HL-60/S4 treated with phorbol 12-myristate 13-acetate at 8.2 ng/mL for 4 days and 3 days (cell line): ENCODE results near the gene MEST.
"Not testable (repeated sequence)": the region's sequence is repeated elsewhere in the genome, so short reads cannot be mapped to it uniquely, and the experiment has no call there.

Experiments
- in situ Hi-C: fragments of 300-500 bp; cut with MboI; formaldehyde crosslinking; loops from 2 replicates; pipeline ENCODE4 v1.15.0; 2022; ENCODE audit warnings: low sequenced_read_pairs

The MEST gene

DNA sequence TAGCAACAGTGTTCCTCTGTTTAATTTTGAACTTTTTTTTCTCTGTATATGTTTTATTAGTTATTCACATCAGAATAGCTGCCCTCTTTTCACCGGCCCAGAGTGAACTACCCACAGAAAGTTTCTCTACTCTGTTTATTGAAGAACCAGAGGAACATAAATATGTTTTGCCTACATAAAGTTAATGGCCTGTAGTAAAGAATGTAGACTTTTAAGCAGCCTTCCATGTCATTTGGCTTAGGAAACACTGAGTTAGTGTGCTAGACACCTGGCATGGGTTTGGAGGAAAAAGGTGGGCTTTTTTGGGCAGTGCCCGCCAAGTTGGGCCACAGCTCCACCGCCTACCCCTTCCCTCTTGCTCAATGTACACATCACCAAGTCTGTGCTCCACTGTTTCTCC is 8.9 kb upstream of the MEST start:
- in situ Hi-C loops = no loop called here

DNA sequence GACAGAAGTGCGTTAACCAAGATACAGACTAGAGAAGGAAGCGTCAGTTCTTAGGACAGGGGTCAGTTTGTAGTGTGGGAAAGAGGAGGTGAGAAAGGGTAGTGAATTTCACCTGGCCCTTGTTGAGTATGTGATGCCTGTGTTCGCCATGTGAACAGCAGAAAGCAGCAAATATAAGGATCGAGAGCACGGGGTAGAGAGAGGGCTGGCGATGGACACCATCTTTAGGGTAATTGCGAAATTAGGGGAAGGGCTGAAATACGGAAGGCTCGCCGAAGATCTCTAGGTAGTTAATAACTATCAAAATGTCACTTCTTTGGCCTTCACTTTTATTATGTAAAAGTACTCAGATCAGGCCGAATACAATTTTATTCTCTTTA is 6.2 kb upstream of the MEST start:
- in situ Hi-C loops = no loop called here

DNA sequence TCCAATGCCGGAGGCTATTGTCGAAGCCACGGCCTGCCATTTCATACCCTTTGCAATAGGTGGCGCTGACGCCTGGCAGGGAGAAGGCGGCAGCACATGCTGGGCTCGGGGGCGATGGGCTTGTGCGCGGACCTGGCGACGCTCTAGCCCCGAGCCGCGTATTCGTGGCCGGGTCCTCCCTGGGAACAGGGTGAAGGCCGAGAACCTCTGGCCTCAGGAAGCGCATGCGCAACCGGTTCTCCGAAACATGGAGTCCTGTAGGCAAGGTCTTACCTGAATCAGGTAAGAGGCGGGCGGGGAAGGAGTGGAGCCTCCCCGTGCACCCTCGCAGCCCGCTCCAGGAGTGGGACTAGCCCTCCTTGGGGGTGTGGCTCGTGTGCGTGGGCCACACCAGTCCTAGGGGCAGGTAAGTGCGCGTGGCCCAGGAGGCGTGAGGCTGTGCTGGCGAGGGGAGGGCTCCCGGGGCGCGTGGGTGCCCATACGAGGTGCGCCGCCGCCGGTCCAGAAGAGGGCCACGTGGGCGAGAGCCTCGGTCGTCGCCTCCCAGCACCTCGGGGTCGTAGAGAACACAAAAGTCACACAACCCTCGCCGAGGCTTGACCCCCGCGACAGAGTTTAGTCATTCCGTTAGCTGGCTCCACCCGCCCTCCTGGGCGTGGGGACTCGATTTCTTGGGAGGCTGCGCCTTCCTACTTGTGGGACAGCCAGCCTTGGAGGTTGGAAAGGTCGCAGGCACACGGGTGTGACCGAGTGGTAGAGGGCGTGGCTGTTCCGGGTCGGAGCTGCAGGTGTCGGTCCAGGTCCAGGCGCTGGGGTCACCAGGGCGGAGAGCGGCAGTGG is 5.6 kb upstream of the MEST start:
- in situ Hi-C loops = no loop called here

DNA sequence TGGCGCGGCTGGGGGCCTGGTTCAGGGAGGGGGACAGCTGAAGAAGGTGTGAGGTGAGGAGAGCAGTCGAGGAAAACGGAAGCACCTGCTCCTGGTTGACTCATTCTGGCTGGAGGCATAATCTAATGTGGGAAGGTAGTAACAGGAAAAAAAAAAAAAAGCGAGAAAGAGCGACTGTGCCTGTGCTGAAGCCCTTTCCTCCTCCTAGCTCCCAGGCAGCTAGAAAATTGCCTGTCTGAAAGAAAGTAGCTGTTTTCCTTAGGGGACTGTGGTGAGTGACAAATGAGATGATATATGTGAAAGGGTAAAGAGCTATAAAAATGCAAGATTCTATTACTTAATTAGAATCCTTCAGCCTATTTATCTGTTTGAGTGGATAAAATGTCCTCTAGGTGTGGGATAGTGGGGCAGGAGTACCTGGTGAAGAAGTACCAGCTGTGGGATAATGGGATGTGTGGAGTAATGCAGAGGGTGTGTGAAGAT is 4.9 kb upstream of the MEST start:
- in situ Hi-C loops = no loop called here

DNA sequence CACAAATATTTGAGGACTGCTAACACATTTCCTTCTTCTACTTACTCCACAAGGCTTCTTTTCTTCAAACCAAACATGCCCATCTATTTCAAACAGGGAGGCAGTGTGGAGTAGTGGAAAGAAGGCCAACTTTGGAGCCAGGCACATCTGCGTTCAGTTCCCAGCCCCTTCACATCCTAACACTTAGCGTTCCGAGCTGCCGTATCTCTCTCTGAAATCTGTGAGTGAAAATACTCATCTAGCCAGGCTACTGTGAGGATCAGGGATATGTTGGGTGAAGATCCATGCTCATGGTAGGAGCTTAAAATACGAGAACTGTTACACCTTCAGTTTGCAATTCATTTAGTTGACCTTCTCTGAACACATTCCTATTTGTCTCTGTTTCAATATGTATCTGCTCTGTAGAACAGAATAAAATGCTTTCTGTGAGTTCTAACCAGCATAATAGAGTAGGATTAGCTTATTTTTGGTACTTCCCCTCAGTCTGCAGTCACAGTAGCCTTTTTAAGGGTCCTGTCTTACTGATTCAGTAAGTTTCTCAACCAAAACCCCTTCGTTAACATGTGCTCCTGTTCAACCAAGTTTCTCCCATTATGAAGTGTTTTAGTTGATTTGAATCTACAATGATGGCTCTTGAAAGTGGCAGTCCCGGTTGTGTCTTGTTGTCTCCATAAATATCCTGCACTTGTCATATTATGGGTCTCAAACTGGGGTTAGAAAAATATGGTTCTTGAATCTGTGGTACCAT is 3.3 kb upstream of the MEST start:
- in situ Hi-C loops = no loop called here

DNA sequence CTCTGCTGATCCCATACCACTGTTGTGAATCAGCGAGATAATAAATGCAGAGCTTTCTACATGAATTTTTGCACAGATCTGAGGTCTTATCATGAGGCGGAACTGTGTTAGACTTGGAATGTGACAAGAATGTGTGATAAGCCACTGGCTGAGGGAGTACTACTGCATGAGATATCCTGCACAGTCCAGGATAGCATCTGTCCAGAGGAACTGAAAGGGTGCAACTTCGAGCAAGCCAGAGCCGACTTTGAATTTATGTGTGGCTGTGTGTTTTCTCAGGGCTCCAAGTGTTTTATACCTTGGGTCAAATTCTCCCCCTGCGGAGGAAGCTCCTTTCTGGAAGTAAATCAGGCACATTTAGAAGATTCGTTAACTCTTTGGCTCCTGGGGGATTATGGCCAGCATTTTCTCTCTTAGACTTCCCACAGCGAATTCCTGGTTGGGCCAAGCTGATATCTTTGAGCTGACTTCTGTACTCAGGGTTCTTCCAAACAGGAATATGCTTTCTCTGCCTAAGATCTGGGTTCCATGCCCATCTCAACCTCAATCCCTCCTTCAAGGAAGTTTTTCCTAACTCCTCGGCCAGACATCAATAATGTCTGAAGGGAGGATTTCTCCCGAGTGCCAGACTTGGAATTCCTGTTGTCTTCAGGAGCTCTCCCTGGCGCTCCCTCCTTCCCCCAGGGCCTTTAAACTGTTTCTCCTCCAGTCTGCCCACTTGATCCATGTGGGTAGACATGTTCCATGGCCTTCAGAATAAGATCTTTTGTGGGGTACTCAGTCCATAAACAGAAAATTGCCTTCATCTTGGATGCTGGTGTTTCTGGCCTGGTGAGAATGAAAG is 2.5 kb upstream of the MEST start:
- in situ Hi-C loops = no loop called here

DNA sequence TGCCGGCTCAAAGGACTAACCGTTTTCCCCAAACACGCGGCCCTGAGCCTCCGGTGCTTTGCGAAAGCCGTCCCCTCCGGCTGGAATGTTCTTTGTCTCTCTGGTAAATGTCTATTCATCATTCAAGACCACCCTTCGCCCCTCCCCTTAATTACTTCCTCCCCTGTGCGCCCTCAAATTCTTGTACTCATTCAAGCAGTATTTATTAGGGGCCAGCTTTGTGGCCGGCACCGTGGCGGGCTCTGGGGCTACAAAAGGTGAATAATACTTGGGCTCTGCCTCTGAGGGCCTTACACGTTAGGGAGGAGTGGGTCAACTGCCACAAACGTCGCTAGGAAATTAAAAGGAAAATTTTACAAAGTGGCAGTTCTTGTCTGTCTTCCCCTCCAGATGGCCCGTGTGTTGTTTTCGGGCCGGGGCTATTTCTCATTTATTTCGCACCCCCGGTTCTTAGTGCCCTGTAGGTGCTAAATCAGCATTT is 1.5 kb upstream of the MEST start:
- in situ Hi-C loops = no loop called here

DNA sequence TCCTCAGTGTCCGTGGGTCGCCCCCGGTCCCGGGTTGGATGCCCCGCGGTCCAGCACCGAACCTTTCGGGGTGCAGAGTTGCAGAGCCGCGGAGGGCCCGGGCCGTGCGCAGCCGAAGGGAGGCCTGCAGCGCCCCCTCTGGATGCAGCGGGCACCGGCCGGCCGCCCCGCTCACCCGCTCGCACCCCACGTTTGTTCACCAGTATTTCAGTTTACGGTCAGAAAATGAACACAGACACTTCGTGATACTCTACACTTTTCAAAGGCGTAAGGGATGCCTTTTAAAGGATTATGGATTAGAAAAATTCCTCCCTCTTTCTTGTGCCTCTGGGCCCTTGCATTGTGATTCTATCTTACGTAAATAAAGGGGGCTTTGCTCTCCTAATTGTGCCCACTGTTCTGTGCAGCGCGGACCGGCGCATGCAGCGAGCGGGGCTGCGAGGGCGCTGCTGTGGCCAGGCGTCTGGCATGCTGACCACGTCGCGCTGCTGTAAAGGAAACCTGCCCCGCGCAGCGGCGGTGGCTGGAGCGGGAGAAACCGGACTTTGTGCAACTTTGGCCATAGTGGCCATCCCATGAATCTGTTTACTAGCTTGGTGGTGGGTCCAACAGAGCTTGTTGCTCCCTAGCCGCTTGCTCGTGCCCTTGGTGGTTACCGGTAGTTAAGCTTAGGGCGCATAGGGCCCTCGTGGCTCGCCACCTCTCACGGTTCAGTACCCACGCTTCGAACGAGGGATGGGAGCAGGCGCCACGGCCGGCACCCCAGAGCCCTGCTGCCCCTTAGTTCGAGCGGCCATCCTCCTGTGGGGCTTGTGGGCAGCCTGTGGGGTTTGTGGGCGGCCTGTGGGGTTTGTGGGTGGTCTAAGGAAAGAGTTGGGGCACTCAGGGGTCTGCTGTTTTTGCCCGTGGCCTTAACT is 739 bp upstream of the MEST start:
- in situ Hi-C loops = no loop called here

DNA sequence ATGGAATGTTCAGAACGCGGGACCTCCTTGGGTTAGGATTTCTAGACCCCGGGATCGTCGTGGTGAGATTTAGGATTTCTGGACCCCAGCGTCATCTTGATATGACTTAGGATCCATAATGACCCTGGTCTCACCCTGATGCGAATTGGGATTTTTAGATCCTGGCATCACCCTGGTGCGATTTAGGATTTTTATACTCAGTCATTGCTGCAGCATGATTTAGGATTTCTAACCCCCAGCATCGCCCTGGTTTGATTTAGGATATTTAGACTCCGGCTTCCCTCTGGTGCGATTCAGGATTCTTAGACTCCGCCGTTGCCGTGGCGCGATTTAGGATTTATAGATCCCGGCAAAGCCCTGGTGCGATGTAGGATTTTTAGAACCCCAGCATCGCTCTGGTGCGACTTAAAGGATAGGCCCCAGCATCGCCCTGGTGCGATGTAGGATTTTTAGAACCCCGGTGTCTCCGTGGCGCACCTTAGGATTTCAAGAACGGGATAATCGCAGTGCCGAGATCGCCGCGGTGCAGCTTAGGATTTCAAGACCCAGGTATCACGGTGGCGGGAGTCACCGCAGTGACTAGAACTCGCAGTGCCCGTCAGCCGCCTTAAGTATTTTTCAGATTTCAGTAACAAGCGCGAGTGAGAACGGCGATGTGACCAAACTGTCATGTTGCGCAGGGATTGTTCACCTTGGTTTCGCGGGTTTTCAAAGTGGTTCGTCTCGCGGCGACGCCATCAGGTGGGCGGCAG is 814 bp downstream of the MEST start:
- in situ Hi-C loops = no loop called here

DNA sequence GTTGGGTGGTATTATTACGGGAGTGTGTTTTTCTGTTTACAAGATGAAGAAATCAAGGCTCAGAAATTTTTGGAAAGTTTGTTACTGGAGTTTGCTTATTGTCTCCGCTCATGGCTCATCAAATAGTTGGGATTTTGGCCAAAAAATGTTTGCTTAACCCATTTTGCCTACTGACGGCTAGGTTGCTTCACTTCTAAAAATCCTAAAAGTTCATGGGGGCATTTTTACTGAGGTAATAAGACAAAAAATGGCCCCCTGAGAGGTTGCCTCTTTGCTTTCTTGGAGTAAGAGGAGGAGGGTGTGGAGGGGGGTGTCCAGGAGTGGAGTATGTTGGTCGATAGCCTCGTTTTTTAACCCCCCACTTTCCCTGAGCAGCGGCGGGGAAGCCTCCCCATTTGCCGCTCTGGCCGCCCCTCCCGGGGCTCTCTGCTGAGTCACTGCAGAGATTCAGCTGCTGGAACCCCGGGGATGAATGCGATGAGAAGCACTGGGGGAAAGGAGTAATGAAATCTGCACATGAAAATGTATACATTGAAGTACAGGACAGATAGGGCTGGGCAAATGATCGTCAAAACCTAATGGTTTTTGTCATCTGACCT is 1.5 kb downstream of the MEST start:
- in situ Hi-C loops = no loop called here

DNA sequence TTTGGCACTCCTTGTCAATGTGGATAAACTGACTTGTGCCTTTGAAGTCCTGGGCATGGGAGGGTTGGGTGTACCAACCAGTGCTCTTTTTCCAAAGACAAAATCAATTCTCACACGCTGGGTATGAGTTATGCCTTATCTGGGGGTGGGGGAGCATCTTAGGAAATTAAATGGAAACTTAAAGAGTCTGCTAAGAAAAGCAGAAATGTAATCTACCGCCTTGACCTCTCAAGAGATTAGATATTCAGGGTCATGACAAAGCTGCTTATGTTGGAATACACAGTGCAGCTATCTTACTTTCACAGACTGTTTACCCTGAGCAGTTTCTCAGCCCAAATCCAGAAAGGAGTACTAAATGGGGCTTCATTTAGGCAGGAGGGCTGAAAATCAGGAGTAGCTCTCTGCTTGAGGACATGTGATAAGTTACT is 2.6 kb downstream of the MEST start:
- in situ Hi-C loops = no loop called here

DNA sequence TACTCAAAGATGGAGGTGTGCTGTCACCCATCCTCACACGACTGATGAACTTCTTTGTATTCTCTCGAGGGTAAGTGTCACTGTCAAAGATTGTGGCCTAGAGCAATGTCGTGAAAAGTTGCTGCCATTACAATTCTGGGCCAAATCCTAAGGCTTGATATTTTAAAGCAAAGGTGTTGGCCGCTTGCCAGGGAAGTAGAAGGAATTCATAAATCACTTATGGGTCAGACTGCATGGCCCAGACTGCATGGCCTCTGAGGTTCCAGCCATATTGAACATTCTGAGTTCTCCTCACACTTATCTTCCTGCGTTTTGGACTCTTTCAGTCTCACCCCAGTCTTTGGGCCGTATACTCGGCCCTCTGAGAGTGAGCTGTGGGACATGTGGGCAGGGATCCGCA is 8.6 kb downstream of the MEST start:
- in situ Hi-C loops = no loop called here

DNA sequence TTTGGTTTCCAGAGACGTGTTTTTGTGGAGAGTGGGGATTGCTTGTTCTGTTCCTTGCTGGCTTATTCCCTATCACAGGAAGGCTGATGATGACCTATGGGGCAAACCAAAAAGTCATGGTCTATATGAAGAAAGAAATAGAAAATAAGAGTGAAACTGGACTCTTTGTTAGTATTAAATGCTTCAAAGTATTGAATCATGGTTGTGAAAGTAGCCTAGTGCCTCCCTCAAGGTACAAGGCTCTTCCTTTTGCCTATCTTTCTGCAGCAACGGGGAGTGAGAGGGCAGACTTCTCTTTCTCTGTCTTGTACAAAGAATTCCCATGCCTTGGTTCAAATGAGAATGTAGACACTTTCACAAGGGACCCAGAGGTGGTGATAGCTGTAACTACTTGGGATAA is 9.0 kb downstream of the MEST start:
- in situ Hi-C loops = no loop called here

DNA sequence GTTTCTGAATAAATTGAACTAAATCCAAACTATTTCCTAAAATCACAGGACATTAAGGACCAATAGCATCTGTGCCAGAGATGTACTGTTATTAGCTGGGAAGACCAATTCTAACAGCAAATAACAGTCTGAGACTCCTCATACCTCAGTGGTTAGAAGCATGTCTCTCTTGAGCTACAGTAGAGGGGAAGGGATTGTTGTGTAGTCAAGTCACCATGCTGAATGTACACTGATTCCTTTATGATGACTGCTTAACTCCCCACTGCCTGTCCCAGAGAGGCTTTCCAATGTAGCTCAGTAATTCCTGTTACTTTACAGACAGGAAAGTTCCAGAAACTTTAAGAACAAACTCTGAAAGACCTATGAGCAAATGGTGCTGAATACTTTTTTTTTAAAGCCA is 13.9 kb downstream of the MEST start:
- in situ Hi-C loops = no loop called here

DNA sequence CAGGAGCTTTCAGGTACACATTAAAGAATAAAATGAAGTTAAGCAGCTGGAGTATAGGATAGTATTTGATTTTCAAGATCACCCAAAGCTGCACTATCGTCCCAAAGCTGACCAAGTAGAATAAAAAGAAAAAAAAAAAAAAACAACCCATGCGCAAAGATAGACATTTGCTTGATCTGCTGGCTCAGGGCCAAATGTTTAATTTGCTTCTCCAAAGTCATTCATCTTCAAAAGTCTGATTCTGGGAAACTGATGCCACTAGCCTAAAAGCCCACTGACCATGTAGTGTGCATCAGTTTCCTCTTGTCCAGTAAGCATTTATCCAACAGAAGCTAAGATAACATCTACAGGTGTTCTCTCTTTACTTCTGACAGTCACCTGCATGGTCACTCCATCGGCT is 14.5 kb downstream of the MEST start:
- in situ Hi-C loops = no loop called here

DNA sequence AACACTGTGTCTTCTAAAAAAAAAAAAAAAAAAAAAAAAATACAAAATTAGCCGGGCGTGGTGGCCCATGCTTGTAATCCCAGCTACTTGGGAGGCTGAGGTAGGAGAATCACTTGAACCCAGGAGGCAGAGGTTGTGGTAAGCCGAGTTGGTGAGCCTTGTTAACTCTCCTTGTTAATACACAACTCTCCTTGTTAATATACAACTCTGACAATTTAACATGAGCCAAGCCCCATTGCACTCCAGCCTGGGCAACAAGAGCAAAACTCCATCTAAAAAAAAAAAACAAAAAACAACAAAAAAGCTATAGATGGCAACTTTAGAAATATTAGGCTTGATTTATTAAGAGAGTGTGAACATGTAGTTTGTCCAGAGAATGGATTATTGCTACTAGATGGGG is 20.2 kb downstream of the MEST start:
- in situ Hi-C loops = not testable (repeated sequence)

DNA sequence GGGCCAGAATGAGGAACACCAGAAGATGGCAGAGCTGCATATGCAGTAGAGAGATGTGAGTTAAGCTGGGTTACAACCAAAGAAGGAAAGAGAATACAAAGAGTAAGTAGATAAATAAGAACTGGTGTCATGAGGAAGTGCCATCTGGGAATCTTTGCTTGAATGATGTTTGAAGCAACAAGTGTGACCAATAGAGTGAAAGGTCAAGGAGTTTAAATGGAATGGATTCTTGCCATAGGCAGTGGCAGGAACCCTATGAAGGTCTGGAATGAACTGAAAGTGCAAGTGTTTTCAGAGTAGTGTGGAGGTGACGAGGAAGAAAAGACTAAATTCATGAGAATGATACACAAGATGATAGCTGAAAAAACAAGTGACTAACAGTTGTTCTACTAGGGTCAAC is 21.6 kb downstream of the MEST start:
- in situ Hi-C loops = no loop called here

DNA sequence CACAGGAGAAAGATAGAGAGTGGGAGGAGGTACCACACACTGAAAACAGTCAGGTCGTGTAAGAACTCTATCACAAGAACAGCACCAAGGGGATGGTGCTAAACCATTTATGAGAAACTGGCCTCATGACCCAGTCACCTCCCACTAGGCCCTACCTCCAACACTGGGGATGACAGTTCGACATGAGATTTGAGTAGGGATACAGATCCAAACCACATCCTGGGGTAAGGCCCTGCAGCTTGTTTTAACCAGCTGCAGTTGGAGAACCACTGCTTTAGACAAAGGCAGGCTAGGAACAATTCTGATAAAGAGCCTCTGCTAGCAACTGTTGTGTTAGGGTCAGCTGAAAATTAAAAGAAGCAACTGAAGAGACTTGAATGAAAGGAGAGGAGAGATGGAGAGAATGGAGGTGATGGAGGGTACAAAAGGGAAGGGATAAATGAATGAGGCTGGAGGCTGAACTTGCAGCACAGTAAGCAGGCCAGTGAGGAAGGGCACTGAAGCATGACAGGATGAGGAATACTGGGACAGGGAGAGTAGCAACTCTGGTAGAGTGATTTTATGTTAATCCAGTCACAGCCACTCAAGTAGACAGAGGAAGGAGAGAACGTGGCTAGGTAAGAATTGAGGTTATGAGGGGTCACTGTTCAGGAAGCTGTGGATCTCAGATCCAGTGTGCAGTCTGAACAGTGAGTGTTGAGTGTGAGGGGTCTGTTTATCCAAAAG is 23.6 kb downstream of the MEST start:
- in situ Hi-C loops = no loop called here
